GM20431 (cell line): Measurements from ENCODE around the gene HLA-DQA1.

ENCODE experiments used
- in situ Hi-C: fragments of 300-500 bp; cut with MseI, MboI; formaldehyde crosslinking; loops from one replicate; pipeline ENCODE4 v1.15.0; 2020; ENCODE audit warnings: low sequenced_read_pairs; ENCODE audit not compliant: unreplicated experiment

HLA-DQA1 gene

DNA sequence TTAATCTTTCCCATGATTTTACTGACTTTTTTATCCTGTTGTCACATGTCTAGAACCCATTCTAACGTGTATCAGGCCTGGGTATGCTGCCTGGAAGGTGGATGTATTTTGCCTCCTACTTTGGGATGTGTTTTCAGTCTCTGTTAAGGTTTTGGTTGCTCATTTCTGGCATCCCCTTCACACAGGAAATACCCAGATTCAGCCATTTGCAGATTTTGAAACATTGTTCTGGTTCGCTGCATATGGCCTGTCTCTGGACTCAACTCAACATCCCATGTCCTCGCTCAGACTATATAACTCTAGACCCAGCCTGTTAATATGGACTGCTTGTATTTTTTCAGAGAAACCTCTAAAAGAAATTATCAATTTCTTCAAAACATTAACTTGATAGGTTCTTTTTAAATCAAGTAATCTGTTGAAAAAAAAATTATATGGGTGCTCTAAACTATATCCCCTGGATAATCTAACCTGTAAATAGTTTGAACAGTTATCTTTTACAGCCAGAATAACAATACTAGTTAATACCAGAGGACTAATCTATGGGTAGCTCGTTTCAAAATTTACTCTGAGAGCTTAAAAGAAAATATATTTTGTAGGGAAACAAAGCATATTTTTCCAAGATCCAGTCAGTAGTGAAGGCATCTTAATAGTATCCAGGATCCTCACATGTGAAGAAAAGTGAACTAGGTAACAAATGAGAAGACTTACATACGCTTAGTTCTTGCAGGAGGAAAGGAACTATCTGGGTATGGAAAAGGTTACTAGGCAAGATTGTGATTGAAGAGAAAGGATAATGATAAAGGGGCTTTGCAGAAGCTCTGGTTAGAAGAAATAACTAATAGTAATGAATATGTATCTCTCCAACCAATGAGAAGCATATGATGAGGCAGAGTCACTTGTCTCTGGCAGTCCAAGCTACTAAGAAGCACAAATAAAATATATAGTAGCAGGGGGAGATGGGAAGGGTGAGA is 52.6 kb downstream of the HLA-DQA1 start:
- in situ Hi-C loops, result loop anchor here (10.0 kb wide), 1 partner anchor 275 kb away; no protein-coding TSS in a partner anchor

DNA sequence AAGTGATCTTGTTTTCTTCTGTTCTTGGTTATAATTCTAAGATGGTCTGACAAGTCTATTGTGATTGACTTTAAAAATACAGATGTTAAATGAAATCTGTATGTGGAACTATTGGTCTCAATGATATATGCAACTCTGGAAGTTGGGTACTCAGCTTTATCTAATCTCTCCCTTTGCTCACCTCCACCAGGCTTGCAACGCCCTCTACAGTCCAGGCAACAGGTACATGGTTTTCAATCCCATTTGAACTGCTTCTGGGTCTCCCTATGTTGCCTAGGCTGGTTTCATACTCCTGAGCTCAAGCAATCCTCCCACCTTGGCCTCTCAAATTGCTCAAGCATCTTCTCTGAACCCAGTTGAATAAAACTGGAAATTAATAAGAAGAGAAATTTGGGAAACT is 54.8 kb downstream of the HLA-DQA1 start:
- in situ Hi-C loops, result loop anchor here (10.0 kb wide), 1 partner anchor 277 kb away; no protein-coding TSS in a partner anchor
